ENCODE data around the gene ADAP1.

Gene ADAP1

GRCh38 chr7:910931-911431, 43.5 kb downstream of the ADAP1 start:
- no peak overlapping the region for H3K27ac ChIP-seq (ENCODE audit: low read length)

GRCh38 chr7:910441-910861, 44.0 kb downstream of the ADAP1 start:
- TF ChIP-seq CTCF (IDR thresholded peaks at IDR 0.05; ENCODE audit: borderline replicate concordance, extremely low read depth, low read length, poor library complexity, severe bottlenecking) (no peak), EZH2 (IDR thresholded peaks at IDR 0.05; ENCODE audit: borderline replicate concordance, low read depth, low read length, severe bottlenecking) (no peak)
- H3K27ac ChIP-seq (ENCODE audit: low read length) = no peak overlapping the region
- H3K27me3 ChIP-seq (ENCODE audit: insufficient read depth, low read length, poor library complexity) = no peaks in the 10 kb centered on the region
- H3K9ac ChIP-seq (ENCODE audit: low read depth, low read length) = no peak overlapping the region
- no peak overlapping the region for H3K4me2 ChIP-seq (ENCODE audit: insufficient read depth, low read length)
- no peaks in the 10 kb centered on the region for H3K9me3 ChIP-seq (ENCODE audit: insufficient read depth, low read length, severe bottlenecking)
- DNase-seq = no peak
- H3K79me2 ChIP-seq (ENCODE audit: insufficient read depth, low read length) = no peaks in the 10 kb centered on the region
- H3K4me3 ChIP-seq (ENCODE audit: low read depth in 1 of 2, low read length in 2 of 2) = no peak overlapping the region
- H3K4me1 ChIP-seq (ENCODE audit: insufficient read depth, low read length) = no peaks in the 10 kb centered on the region
- H2AFZ ChIP-seq (ENCODE audit: low read depth, low read length) = no peak overlapping the region
- H3K36me3 ChIP-seq (ENCODE audit: insufficient read depth, low read length) = no peaks in the 10 kb centered on the region
- H4K20me1 ChIP-seq (ENCODE audit: insufficient read depth, low read length) = no peaks in the 10 kb centered on the region; the same call in 1 of the 2 replicates
- no peak for ATAC-seq (ENCODE audit: insufficient read depth, low read depth)

More at GRCh38 chr7:910931-911431, 43.5 kb downstream of the ADAP1 start:
- ATAC-seq (ENCODE audit: insufficient read depth, low read depth) (no peak), DNase-seq (no peak)
- no peak overlapping the region for H3K4me3 ChIP-seq (ENCODE audit: low read depth in 1 of 2, low read length in 2 of 2)
- no peaks in the 10 kb centered on the region; the same call in 1 of the 2 replicates for H4K20me1 ChIP-seq (ENCODE audit: insufficient read depth, low read length)
- no peaks in the 10 kb centered on the region for H3K9me3 ChIP-seq (ENCODE audit: insufficient read depth, low read length, severe bottlenecking)
- no peak overlapping the region for H2AFZ ChIP-seq (ENCODE audit: low read depth, low read length)
- H3K4me2 ChIP-seq (ENCODE audit: insufficient read depth, low read length) = no peak overlapping the region
- no peak for TF ChIP-seq CTCF (IDR thresholded peaks at IDR 0.05; ENCODE audit: borderline replicate concordance, extremely low read depth, low read length, poor library complexity, severe bottlenecking)
- no peak for TF ChIP-seq EZH2 (IDR thresholded peaks at IDR 0.05; ENCODE audit: borderline replicate concordance, low read depth, low read length, severe bottlenecking)
- H3K9ac ChIP-seq (ENCODE audit: low read depth, low read length) = no peak overlapping the region
- no peaks in the 10 kb centered on the region for H3K27me3 ChIP-seq (ENCODE audit: insufficient read depth, low read length, poor library complexity)
- H3K36me3 ChIP-seq (ENCODE audit: insufficient read depth, low read length) = no peaks in the 10 kb centered on the region
- H3K79me2 ChIP-seq (ENCODE audit: insufficient read depth, low read length) = no peaks in the 10 kb centered on the region
- no peaks in the 10 kb centered on the region for H3K4me1 ChIP-seq (ENCODE audit: insufficient read depth, low read length)

DNA sequence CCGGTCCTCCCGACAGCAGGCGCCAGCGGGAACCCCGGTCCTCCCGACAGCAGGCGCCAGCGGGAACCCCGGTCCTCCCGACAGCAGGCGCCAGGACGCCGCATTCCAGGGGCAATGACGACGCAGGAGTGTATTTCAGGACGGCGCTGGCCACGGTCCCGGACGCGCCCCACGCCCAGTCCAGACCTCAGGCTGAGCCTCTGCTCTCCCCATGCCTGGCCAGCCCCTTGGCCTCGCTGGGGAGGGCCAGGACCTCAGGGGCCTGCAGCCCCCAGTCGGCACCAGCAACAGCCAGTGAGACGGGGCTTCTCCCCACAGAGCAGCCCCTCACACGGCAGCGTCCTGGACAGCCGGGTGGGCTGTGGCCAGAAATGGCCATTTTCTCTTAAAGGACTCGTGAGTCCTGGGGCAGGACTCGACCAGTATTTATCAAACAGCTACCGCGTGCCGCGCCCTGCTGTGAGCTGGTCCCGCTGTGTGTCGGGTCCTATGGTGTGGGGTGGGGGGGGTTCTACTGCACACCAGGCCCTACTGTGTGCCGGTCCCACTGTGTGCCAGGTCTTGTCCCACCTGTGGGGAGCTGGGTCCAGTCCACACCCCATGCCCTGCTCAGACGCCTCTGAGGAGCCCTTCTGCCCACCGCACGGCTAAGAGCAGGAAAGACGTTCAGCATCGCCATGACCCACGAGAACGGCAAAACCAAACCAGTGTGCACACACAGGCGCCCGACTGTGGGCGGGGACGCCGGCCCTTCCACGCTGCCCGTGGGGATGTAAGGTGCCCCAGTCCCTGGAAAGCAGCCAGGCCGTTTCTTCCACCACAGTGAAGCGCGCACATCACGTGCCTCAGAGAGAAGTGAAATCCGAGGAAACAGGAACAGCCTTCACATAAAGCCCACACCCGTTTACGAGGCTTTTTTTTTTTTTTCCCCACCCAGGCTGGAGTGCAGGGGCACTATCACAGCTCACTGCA, 44.8 kb downstream of the ADAP1 start:
- H3K4me3 ChIP-seq (ENCODE audit: low read depth in 1 of 2, low read length in 2 of 2) = no peak overlapping the region
- H3K4me1 ChIP-seq (ENCODE audit: insufficient read depth, low read length) = no peaks in the 10 kb centered on the region
- H3K4me2 ChIP-seq (ENCODE audit: insufficient read depth, low read length) = no peak overlapping the region
- H3K36me3 ChIP-seq (ENCODE audit: insufficient read depth, low read length) = no peaks in the 10 kb centered on the region
- no peak overlapping the region for H3K27ac ChIP-seq (ENCODE audit: low read length)
- DNase-seq = no peak
- no peak for ATAC-seq (ENCODE audit: insufficient read depth, low read depth)
- H3K9me3 ChIP-seq (ENCODE audit: insufficient read depth, low read length, severe bottlenecking) = no peaks in the 10 kb centered on the region
- TF ChIP-seq CTCF (IDR thresholded peaks at IDR 0.05; ENCODE audit: borderline replicate concordance, extremely low read depth, low read length, poor library complexity, severe bottlenecking) = no peak
- TF ChIP-seq EZH2 (IDR thresholded peaks at IDR 0.05; ENCODE audit: borderline replicate concordance, low read depth, low read length, severe bottlenecking) = no peak
- no peaks in the 10 kb centered on the region for H3K27me3 ChIP-seq (ENCODE audit: insufficient read depth, low read length, poor library complexity)
- H2AFZ ChIP-seq (ENCODE audit: low read depth, low read length) = no peak overlapping the region
- H3K79me2 ChIP-seq (ENCODE audit: insufficient read depth, low read length) = no peaks in the 10 kb centered on the region
- no peaks in the 10 kb centered on the region; the same call in 1 of the 2 replicates for H4K20me1 ChIP-seq (ENCODE audit: insufficient read depth, low read length)
- no peak overlapping the region for H3K9ac ChIP-seq (ENCODE audit: low read depth, low read length)

Data from DND-41 (cell line).